MM.1S (cell line): Measurements from ENCODE around the gene CFAP99.

Experiments used
- CTCF ChIP-seq: fragments of 300-600 bp; sonication (generic); IDR thresholded peaks from 2 replicates; pipeline ENCODE4 v1.5.1; 2016; ENCODE audit warnings: antibody characterized with exemption, low read length, mixed read lengths
- EZH2phosphoT487 ChIP-seq: fragments of 300-600 bp; sonication (generic); IDR thresholded peaks from 2 replicates; pipeline ENCODE4 v1.6.1; 2018; ENCODE audit warnings: antibody characterized with exemption, low read length

- TF ChIP-seq CTCF (no peak), EZH2phosphoT487 (no peak)
Observed at GRCh38 chr4:2451821-2452785, 33.3 kb downstream of the CFAP99 start.
